ENCODE data around the gene RPS6KA2.

RPS6KA2 gene

DNA sequence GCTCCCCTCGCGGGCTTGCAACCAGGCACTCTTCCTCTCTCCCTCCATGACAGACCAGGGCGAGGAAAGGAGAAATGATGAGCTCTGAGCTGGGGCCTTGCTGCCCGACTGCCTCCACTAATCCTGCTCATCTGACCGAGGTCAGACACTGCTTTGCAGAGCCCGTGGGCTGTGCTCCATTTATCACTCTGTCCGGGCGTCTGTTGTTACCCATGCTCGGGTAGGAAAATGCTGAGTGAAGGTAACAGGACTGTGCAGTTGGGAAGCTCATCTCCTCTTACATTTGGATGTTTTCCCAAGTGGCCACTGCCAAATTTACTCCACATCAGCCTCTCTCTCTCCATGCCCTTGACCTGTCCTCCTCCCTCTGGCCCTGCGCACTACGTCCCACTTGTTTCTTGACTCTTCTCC is 14.6 kb downstream of the RPS6KA2 start:
- no peak for DNase-seq

DNA sequence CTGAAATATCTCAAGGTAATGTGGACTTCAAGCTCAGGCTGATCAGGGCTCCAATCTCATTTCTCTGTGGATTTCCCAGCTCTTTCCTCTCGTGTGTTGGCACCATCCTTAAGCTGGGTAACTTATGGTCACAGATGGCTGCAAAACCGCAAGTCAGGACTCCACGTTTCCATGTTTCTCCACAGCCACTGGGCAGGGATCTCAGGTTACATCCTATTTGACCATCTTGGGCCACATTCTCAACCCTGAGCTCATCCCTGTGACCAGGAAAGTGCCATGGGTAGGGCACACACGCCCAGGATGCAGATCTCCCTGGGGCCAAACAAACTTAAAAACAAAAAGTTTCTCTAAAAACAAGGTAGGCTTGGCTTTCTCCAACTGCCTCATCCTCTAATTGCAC is 15.4 kb downstream of the RPS6KA2 start:
- DNase-seq = no peak

DNA sequence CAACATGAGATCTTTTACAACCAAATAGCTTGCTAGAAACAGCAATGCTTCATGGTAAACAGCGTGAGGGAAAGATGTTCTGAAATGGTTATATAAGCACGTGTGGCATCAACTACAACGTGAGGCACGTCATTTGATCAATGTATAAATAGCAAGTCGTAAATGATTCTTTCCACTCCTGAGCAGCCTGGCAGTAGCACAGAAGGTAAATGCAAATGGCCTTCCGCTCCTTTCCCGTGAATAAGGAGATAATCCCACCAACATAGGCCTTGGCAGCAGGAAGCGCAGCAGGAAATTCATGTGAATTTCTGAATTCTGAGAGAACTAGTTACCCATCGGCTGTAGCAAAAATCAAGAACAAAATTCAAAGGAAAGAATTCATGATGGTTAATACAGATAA is 17.0 kb downstream of the RPS6KA2 start:
- no peak for DNase-seq

DNA sequence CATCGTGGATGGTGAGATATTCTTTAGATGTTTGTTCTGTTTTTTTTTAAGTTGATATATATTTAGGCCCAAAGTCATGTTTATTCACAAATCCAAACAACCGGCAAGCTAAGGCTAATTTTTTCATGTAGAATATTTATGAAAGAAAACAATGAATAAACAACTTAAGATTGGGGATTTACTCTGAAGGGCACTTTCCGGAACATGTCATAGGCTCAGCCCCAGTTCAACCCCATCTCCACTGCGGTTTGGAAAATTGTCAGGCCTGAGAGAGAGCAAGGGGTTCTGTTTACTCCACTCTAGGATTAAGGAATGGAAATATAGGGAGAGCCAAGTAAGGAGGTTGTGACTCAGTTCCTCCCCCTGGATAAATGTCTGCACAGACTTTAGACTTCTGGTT is 18.3 kb downstream of the RPS6KA2 start:
- DNase-seq = no peak

DNA sequence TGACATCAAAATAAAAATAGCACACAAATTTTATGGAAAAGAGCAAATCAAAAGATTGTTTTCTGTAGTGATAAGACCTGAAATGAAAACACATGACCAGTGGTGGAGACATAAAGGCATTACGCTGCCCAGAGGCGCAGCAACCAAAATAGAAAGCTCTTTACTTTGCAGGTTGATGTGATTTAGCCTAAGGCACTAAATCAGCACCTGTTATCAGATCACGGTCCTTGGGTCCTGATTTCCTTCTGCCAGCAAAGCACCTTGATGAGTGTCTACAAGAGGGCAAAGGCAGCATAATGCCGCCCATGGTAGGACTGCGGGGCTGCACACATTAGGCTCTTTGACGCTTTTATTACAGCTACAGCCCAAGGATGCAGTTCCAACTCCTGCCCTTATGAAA is 21.3 kb downstream of the RPS6KA2 start:
- no peak for DNase-seq

DNA sequence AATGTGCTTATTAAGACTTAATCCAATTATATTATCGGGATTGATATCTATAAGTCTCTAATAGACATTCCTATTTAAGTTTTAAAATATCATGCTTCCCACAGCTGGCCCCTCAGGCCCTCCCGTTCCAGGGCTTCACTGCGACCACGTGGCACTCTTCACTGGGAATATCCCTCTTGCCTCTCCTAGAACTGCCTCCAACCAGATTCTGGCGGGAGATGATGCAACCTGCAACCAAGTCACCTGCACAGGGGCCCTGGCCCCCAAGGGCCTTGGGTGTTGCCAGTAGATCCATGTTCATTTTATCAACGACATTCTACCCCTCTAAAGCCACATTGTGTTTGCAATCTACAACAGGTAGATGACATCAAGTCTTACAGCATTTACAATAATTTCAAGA is 22.1 kb downstream of the RPS6KA2 start:
- no peak for DNase-seq

DNA sequence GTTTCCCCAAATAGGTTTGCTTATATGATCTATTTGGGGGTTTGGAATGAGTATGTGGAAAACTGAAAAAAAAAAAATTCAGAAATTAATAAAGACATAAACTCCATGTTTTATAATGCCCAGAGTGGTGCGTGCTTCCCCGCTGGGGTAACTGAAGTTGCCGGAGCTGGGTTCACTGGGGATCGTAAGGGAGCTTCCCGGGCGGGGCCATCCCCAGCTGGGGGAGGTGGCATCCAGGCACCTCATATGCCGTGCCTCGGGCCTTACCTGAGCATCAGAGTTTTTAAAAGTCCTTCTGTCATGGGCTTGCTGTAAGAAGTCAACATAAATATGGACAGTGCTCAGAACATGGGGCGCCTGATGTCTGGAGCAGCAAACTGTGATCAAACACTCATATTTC is 22.7 kb downstream of the RPS6KA2 start:
- DNase-seq = no peak

DNA sequence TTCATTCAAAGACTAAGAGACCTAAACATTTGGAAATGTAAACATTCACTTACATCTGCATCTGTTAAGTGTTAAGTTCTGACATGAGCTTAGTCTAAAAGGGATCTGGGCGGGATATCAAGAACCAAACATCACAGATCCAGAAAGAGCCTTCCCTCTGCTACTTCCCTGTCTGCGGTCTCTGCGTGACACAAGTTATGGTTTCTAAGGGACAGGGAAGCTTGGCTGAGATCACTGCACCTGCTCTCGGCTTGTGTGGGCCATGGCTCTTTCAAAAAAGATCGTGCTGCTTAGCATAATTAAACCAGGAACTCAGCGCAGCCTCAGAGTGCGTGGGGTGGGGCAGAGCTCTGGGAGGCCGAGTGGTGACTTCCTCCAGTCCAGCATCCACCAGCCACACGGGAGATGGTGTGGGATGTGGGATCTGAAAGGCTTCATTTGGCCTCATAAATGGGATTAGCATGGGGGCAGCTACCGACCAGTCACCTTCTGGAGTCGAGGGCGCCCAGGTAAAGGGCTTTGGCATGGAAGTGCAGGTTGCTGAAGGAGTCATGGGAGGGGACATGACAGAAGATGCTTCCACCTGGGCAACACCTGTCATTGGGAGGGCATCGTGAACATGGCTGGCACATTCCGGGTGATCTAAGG is 23.9 kb downstream of the RPS6KA2 start:
- DNase-seq = no peak

DNA sequence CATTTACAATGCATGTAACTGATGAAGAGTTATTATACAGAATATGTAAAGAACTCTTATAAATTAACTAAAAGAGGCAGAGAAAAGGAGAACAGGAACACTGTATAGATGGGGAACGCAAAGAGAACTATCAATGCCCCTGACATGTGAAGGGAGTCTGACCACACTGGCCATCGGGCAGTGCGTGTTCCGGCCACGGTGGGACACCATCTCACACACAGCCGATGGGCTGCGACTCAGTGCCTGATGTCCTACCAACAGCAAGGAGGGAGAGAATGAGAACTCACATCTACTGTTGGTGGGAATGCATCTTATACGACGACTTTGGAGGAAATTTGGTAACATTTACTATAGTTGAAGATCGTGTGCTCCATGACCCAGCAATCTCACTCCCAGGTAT is 25.1 kb downstream of the RPS6KA2 start:
- DNase-seq = no peak

DNA sequence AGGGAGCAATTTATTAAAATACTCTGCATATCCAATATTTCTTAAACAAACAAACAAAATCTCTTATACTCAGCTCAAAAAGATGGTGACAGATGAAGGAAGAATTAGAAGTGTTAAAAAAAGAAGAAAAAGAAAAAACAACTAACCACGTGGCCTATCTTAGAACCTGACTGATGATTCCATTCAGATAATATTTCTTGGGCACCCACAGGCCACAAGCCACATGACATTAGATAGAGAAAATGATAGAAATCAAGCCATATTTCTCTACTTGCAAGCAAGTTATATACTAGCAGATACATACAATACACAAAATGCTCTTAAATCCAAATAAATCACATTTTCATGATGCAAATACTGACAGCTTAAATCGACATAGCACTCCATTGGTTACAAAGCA is 26.1 kb downstream of the RPS6KA2 start:
- no peak for DNase-seq

DNA sequence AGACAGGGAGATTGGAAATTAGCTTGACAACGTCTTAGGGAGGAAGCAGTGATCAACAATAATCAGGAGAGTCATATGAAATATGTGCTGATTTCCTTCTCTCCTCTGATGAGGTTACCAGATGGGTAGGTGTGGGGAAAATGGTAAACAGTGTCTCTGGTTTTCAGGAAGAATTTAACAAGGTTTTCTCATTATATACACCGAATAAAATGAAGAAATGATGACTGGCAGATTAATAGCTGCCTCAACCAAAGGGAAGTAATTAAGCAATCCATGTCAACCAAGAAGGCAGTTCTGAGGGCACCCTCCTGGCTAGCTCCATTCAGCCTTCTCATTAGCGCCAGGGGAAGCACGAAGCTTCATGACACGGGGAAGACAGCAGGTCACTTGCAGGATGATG is 27.8 kb downstream of the RPS6KA2 start:
- DNase-seq = no peak

DNA sequence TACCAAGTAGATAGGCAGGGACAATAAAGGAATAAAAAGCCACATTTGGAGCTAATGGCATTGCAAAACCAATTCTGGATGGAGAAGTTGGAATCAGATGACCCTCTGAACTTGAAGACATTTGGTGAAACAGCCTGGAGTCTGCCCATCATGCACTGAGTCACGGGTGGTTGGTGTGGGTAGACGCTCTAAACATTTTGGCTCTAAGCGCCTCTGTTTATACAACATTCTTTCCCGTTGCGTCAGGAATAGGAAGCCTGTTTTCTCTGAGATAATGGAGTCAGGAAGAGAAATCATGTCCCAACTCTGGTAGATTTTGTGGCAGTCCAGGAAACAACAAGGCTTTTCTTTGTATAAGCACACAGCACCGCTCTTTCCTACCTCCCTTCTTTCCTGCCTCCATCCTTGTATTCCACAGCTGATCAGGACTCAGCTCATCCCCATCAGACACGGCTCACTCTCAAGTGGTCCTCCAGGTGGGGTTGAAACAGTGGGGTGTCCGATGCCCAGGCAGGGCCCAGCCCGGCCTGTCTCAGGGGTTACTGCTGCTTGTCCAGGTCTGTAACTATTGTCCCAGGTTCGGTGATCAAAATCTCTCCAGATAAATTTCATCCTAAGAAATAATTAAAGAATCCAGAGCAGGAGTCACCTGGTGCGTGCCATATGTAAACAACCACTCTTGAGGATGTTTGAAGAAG is 28.5 kb downstream of the RPS6KA2 start:
- DNase-seq = no peak

DNA sequence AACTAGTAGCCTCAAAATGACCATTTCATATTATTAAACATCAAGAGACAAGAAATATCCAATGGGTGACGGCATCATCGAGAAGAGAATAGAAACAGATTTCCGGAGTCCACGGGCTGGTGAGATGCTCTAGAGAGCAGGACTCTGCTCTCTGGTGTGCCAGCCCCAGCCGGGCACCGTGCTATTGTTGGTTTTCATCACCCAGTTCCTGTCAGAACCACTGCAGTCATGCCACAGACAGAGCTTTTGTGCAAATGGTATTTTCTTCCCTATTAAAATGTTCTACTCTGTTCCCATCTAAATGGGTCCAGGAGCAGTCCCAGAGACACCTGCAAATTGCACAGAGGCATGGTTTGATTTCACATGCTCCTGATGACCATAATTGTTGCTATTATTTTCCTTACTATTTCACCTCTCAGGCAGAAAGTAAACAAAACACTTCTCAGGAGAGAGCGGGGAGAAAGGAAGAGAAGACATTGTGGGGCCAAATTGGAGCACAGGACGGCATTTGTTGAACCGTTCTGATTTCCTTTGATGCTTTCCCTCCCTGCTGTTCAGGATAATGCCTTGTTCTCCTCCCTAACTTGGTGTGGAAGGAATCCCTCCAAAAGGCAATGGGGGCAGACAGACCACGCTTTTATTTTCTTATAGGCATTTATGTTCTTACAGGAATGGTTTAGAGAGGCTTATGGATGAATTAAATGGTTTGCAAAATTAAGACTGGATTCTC is 29.2 kb downstream of the RPS6KA2 start:
- DNase-seq = no peak

DNA sequence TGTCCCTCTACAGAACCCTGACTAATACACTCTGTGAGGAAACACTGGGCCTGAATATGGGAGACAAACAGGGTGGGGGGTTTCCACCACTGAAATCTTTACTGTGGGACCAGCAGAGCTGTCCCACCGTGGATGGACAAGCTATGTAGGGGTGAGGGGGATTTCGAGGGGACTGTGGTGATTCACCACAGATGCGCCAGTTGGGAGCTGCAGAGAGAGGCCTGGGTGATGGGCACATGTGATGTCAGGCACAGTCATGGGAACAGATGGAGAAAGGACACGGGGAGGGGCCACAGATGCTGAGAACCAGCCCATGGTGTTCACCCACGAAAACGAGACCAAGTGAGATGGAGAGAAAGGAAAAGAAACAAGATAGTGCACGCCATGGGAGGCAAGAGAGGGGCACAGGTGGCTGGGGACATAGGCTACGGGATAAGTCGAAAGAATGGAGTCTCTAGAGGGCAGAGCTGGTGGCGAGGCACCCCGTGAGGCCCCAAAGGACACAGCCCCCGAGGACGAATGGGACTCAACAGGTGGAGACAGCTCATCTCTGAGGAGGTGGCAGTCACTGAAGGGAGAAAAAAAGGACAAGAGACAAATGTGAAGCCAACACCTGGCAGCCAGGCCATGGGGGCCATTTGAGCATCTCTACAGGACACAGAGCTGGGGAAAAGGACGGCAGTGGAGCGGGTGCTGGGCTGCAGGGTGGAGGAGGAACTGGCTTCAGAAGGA is 30.1 kb downstream of the RPS6KA2 start:
- DNase-seq = no peak

DNA sequence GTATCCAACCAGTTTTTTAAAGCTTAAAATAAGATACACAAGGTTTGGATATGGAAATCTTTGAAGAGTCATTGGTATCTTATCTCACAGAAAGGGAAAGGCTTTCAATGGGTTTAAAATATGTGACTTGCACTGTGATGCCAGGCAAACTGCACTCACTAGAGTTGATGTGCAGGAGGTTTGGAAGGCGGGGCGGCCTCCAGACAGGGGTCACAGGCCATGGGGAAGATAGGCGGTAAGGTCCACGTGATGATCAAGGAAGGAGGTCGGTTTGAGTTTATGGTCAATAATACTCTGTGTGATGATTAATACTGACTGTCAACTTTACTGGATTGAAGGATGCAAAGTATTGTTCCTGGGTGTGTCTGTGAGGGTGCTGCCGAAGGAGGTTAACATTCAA is 31.1 kb downstream of the RPS6KA2 start:
- no peak for DNase-seq

DNA sequence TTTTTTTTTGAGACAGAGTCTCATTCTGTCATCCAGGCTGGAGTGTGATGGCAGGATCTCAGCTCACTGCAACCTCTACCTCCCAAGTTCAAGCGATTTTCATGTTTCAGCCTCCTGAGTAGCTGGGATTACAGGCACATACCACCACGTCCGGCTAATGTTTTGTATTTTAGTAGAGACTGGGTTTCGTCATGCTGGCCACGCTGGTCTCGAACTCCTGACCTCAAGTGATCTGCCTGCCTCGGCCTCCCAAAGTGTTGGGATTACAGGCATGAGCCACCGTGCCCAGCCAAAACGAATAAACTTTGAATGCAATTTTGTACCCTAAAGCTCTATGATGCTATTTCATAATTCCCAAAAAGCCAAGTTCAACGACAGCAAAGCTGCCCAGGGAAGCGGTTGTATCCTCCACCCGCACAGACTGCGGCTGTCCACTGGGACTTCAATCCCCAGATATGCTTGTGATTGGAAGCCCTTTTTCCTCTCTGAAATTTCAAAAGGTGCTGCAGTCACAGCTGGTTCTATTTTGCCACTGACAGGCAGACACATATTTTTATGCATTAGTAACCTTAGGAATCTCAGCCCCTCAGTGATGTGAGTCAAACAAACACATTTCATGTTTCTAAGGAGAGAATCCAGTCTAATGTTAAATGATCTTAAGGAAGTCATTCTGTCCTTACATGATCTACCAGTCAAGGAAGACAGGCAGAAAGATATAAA is 31.8 kb downstream of the RPS6KA2 start:
- DNase-seq = no peak

DNA sequence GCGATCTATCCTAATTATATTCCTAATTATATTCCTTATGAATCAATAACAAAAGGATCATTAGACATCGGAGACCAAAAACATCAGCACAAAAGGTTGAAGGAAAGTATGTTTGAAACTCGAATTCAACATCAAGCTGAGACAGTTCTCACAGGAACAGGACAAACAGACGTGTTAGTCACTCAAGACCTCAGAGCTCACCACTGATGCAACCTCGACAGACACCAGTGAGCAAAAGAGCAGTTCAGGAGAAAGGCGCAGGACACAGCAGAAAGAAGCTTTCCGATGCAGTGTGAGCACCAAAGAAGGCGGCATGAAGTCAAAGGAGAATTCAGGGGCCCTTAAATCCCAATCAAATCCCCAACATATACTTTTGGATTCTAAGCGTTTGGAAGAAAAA is 34.2 kb downstream of the RPS6KA2 start:
- no peak for DNase-seq

DNA sequence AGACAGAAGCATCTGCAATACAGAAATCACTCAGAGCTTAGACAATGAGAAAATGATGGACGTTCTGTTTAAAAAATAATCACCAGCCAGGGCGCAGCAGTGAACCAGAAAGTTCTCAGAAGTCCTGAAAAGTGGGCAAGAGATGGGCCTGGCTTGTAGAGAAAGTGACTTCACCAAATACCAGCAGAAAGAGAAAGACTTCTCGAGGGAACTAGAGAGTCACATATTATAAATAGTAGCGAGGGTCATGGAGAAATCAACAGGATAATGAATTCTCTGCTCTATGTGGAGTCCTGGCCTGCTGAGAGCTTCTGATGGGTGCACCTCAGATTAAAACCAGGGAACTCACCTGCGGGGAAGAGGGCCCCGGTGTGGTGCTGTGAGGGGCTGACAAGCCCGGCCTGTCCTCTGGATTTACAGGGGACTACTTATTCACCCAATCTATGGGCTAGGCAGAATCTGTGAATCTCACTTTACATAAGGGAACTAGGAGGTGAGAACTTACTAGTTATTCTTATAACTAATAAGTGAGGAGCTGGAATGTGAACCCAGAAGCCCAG is 35.0 kb downstream of the RPS6KA2 start:
- no peak for DNase-seq

DNA sequence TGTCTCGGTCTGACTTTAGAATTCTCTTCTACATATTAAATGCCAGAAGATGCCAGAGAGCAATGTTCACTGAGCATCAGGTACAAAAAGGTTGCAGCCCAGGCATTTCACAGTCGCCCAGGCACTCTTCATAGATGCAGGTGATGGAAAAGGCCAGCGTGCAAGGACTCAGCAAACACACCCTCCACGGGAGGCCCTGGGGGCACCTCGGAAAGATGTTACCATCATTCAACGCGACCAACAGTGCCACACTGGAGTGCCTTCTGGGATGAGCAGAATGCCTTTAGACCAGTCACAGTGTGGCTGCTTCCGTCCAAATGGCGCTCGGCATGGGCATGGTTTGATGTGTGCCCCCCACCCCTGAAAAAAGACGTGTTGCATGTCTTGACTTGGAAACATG is 36.0 kb downstream of the RPS6KA2 start:
- DNase-seq = no peak

DNA sequence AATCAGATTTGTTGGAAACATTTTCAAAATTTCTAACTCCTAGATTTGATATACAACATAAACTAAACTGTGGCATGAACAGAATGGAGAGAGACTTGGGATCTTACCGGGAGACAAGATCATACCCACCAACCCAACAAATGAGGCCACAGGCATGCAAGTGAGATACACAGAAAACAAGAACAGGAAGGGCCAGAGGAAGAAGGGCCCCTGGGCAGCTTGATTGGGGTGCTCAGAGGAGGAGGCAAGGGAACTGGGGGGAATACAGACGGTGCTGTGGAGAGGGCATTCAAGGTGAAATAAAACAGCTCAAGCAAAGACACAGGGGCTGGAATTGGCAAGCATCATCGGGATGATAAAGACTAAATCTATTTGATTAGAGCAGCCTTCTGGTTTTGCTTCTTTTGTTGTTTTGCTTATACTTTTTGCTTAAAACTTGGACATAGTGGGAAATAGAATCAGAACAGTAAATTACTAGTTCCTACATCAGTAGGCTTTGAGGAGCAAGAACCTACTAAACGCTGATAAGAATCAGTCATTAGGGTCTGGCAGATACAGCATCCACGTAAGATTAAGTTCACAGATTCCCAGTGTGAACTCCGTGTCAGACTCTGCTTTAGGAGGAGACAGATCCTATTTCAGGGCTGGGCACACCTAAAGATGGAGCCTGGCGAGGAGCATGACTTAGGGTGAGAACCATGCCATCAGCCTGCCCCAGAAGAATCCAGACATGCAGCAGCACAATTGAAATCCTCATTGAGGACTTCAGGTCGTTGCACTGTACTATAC is 37.1 kb downstream of the RPS6KA2 start:
- DNase-seq = no peak

DNA sequence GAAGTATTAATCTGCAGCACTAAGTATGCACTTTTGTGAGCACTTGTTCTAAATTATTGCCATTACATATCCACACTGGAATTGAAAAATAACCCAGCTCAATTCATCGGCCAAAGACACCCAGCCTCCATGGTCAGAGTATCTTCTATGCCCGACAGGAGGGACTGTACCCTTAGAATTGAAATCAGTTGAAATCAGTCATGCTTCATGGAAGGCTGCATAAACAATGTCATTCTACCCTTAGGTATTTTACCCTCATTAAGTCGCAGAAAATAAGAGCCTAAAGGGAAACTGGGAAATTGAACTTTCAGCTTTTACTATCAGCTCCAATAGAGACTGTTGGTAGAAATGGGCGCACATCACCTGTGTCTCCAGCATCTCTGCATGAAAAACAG is 37.7 kb downstream of the RPS6KA2 start:
- no peak for DNase-seq
